ENCODE measurements around the gene SLC26A8. TPM values are rescaled to one million over a fixed set of nuclear protein-coding genes. Genes with fewer than 3 reads are reported as not detected.
"Not testable (repeated sequence)": the region's sequence is repeated elsewhere in the genome, so short reads cannot be mapped to it uniquely, and the experiment has no call there.

Gene SLC26A8
- total and polyA plus RNA-seq, 8 donors, result 0.30 to 1.5 (median 0.53) TPM; not detected in 1

DNA sequence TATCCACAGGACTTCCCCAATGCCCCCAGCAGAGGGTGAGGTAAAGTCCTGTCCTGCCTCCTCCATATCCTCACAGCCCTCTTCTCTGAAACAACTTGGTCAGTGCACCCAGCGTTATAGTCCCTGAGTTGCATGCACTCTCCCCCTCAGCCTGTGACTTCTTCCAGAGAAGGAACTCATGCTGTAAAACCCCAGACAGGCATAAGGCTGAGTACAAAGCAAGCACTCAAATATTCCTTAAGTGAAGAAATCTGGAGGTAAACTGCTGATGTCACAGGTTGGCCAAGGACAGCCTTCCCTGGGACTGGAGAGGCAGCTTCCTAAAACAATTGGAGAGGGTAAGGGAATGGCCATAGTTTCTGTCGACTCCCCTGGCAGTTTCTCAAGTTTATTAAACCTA lies 90.6 kb downstream of the SLC26A8 start:
- peak in 1 of 4 donors; percentile 23 for DNase-seq
- Histone ChIP-seq H3K4me3 (no peak overlapping the region), H3K4me1 (no peaks in the 10 kb centered on the region), H3K27me3 (no peaks in the 10 kb centered on the region), H3K9me3 (no peaks in the 10 kb centered on the region), H3K36me3 (no peaks in the 10 kb centered on the region), H3K27ac (no peak overlapping the region)
- intact Hi-C loops (cut with DNase I), result no loop called here
- ATAC-seq, result peak; percentile 88
- TF ChIP-seq, protein P1, sequence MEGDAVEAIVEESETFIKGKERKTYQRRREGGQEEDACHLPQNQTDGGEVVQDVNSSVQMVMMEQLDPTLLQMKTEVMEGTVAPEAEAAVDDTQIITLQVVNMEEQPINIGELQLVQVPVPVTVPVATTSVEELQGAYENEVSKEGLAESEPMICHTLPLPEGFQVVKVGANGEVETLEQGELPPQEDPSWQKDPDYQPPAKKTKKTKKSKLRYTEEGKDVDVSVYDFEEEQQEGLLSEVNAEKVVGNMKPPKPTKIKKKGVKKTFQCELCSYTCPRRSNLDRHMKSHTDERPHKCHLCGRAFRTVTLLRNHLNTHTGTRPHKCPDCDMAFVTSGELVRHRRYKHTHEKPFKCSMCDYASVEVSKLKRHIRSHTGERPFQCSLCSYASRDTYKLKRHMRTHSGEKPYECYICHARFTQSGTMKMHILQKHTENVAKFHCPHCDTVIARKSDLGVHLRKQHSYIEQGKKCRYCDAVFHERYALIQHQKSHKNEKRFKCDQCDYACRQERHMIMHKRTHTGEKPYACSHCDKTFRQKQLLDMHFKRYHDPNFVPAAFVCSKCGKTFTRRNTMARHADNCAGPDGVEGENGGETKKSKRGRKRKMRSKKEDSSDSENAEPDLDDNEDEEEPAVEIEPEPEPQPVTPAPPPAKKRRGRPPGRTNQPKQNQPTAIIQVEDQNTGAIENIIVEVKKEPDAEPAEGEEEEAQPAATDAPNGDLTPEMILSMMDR (IDR thresholded peaks at IDR 0.05), result no peak

DNA sequence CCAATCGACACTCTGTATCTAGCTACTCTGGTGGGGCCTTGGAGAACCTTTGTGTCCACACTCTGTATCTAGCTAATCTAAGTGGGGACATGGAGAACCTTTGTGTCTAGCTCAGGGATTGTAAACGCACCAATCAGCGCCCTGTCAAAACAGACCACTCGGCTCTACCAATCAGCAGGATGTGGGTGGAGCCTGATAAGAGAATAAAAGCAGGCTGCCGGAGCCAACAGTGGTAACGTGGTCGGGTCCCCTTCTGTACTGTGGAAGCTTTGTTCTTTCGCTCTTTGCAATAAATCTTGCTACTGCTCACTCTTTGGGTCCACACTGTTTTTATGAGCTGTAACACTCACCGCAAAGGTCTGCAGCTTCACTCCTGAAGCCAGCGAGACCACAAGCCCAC lies 92.6 kb downstream of the SLC26A8 start:
- H3K9me3 ChIP-seq; H3K4me1 ChIP-seq; ATAC-seq; H3K36me3 ChIP-seq; intact Hi-C loops (cut with DNase I); DNase-seq; H3K27ac ChIP-seq; H3K4me3 ChIP-seq; H3K27me3 ChIP-seq: not testable (repeated sequence)

DNA sequence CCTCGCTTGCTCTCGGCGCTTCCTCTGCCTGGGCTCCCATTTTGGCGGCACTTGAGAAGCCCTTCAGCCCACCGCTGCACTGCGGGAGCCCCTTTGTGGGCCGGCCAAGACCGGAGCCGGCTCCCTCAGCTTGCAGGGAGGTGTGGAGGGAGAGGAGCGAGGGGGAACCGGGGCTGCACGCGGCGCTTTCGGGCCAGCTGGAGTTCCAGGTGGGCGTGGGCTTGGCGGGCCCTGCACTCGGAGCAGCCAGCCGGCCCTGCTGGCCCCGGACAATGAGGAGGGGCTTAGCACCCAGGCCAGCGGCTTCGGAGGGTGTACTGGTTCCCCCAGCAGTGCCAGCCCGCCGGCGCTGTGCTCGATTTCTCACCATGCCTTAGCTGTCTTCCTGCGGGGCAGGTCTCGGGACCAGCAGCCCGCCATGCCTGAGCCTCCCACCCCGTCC lies 93.3 kb downstream of the SLC26A8 start:
- peak in 2 of 4 donors; percentile 4 to 74 for DNase-seq
- TF ChIP-seq, protein P1 (IDR thresholded peaks at IDR 0.05), result no peak
- intact Hi-C loops (cut with DNase I), result no loop called here

DNA sequence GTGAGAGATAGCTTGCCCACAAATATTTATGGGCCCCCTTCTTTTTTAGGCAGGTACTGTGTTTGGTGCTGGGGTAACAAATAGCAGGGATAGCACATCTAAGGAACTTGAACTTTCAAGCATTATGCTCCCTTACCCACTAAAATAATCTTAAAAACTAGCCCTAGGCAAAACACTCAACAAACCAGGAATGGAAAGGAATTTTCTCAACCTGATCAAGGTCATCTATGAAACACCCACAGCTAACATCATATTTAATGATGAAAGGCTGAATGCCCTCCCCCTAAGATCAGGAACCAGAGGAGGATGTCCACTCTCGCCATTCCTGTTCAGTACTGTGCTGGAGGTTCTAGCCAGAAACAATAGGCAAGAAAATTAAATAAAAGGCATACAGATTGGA lies 94.8 kb downstream of the SLC26A8 start:
- Histone ChIP-seq H3K4me3 (no peak overlapping the region), H3K27me3 (no peaks in the 10 kb centered on the region)

More for the DNA sequence above, 93.3 kb downstream of the SLC26A8 start:
- H3K9me3 ChIP-seq, result no peaks in the 10 kb centered on the region
- H3K36me3 ChIP-seq, result no peaks in the 10 kb centered on the region
- no peak overlapping the region for H3K27ac ChIP-seq
- no peaks in the 10 kb centered on the region for H3K27me3 ChIP-seq
- no peak overlapping the region for H3K4me3 ChIP-seq
- no peaks in the 10 kb centered on the region for H3K4me1 ChIP-seq
- ATAC-seq, result no peak

DNA sequence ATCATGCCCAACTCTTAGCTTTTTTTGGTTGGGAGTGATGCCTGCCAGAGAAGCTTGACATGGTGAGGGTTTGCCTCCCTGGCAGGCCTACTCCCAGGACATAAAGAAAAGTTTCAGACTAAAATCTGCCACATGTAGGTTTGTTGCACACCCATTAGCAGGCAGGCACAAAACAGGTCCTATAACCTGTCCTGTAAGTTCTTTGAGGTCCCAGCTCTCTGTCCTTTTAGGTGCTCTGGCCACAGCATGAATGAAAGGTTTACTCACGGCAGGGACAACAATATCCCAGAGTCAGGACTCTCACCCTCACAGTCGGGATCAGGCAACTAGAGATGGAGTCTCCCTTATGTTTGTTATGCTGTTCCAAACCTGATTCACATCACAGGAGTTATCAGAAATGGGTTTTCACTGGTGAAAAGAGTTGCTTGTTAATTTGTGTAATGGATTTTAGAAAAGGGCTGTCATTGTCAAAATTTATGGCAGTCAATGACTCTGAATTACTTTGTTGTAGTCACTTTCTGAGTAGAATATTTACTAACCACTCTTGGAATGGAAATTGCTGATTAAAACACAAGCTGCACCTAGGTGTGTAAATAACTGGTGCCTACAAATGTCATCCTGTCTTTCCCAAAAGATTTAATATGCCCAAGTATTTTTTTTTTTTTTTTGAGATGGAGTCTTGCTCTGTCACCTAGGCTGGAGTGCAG lies 97.8 kb downstream of the SLC26A8 start:
- TF ChIP-seq, protein P1 (IDR thresholded peaks at IDR 0.05), result no peak
- Histone ChIP-seq H3K27me3 (no peaks in the 10 kb centered on the region), H3K36me3 (no peaks in the 10 kb centered on the region), H3K4me3 (no peak overlapping the region), H3K27ac (no peak overlapping the region), H3K4me1 (peaks cover 0 to 8% of the 10 kb centered on the region in 2 donors), H3K9me3 (no peaks in the 10 kb centered on the region)
- intact Hi-C loops (cut with DNase I), result no loop called here
- no peak for DNase-seq
- ATAC-seq, result no peak

More for the DNA sequence above, 94.8 kb downstream of the SLC26A8 start:
- Histone ChIP-seq H3K36me3 (no peaks in the 10 kb centered on the region), H3K9me3 (no peaks in the 10 kb centered on the region), H3K4me1 (no peaks in the 10 kb centered on the region), H3K27ac (no peak overlapping the region)
- ATAC-seq, result no peak
- TF ChIP-seq, protein P1 (IDR thresholded peaks at IDR 0.05), result no peak
- DNase-seq, result no peak
- intact Hi-C loops (cut with DNase I), result no loop called here

DNA sequence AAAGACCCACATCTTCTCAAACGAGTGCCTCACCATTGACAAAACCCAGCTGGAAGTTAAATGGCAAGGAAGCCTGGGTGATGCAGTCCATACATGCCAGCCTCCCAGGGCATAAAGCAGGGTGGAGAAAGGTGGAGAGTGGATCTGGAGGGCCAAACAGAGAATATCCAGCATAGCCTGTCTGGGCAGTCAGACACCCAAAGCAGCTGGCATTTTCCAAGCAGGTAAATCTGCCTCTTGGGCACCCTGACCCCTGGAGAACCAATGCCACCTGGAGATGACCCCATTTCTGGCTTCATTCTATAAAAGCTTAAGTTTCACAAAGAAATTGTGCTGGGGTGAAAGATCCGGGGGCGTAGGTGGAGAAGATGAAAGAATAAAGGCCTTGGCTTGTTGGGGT lies 98.5 kb downstream of the SLC26A8 start:
- Histone ChIP-seq H3K27me3 (no peaks in the 10 kb centered on the region), H3K27ac (no peak overlapping the region), H3K4me1 (peaks cover 3 to 13% of the 10 kb centered on the region in 2 donors), H3K36me3 (no peaks in the 10 kb centered on the region), H3K9me3 (no peaks in the 10 kb centered on the region), H3K4me3 (no peak overlapping the region)
- DNase-seq (no peak), ATAC-seq (no peak)
- intact Hi-C loops (cut with DNase I), result no loop called here
- TF ChIP-seq, protein P1 (IDR thresholded peaks at IDR 0.05), result no peak
